ENCODE results near the gene REXO1.

REXO1 gene

GRCh38 chr19:1862424-1863327 lies 14.4 kb upstream of the REXO1 start (continued):
- TF ChIP-seq PRDM6 (tag by site-specific recombination; IDR thresholded peaks at IDR 0.05) (no peak), ZNF747 (tag by site-specific recombination; IDR thresholded peaks at IDR 0.05) (no peak), ZNF585B (tag by site-specific recombination; IDR thresholded peaks at IDR 0.05) (no peak), ZNF704 (tag by site-specific recombination; IDR thresholded peaks at IDR 0.05) (peak; percentile 80), ZNF341 (tag by site-specific recombination; IDR thresholded peaks at IDR 0.05; ENCODE audit: low read depth) (peak; percentile 18; the same call in 1 of the 2 replicates), ZNF449 (tag by site-specific recombination; IDR thresholded peaks at IDR 0.05) (peak; percentile 14; the same call in 1 of the 2 replicates), ZBTB7A (tag by site-specific recombination; IDR thresholded peaks at IDR 0.05; ENCODE audit: low read depth) (no peak), PRDM4 (tag by site-specific recombination; IDR thresholded peaks at IDR 0.05) (no peak; the same call in 1 of the 2 replicates), REST (tag by site-specific recombination; IDR thresholded peaks at IDR 0.05) (no peak), ZNF701 (tag by site-specific recombination; IDR thresholded peaks at IDR 0.05) (no peak), ZNF202 (tag by site-specific recombination; IDR thresholded peaks at IDR 0.05; ENCODE audit: borderline replicate concordance) (no peak), ZNF350 (tag by site-specific recombination; IDR thresholded peaks at IDR 0.05) (no peak), ZNF571 (tag by site-specific recombination; IDR thresholded peaks at IDR 0.05) (no peak), ZNF398 (tag by site-specific recombination; IDR thresholded peaks at IDR 0.05) (peak; percentile 51), ZNF433 (tag by site-specific recombination; IDR thresholded peaks at IDR 0.05; ENCODE audit: low read depth) (no peak), ZNF335 (tag by site-specific recombination; conservative IDR thresholded peaks at IDR 0.05) (peak; percentile 80), PATZ1 (tag by site-specific recombination; IDR thresholded peaks at IDR 0.05) (peak; percentile 85), ZNF76 (tag by site-specific recombination; IDR thresholded peaks at IDR 0.05; ENCODE audit: borderline replicate concordance, low read depth) (no peak; the same call in 1 of the 2 replicates), ZSCAN23 (tag by site-specific recombination; IDR thresholded peaks at IDR 0.05) (no peak), ZNF114 (tag by site-specific recombination; IDR thresholded peaks at IDR 0.05) (no peak), ZBTB8A (tag by site-specific recombination; IDR thresholded peaks at IDR 0.05) (peak; percentile 45; the same call in 1 of the 2 replicates), KLF9 (tag by site-specific recombination; IDR thresholded peaks at IDR 0.05; ENCODE audit: low read depth) (peak; percentile 97), ZFHX2 (tag by site-specific recombination; conservative IDR thresholded peaks at IDR 0.05) (peak; percentile 68), ZNF184 (tag by site-specific recombination; IDR thresholded peaks at IDR 0.05) (no peak)

Data from HEK293 (cell line).